IMR-90 (cell line): ENCODE results near the gene PIEZO2. TPM values are rescaled to one million over a fixed set of nuclear protein-coding genes. Genes with fewer than 3 reads are reported as not detected.

Source experiments
- ATAC-seq: fragments of 200-7000 bp; cut with Tn5 transposase; 2 replicates; pipeline ENCODE4 v1.9.1; 2020; ENCODE audit warnings: low read depth, mild to moderate bottlenecking, moderate library complexity
- BruUV-seq: library from RNA; stranded (reverse); fragments of 400-500 nt; replicated peaks from 2 replicates; lab custom pipeline; 2021; lab: Mats Ljungman, UMichigan
- CTCF ChIA-PET: fragments of 300-600 bp; formaldehyde crosslinking; extraction: SDS; loops from one replicate; lab custom pipeline; 2021; ENCODE audit warnings: antibody characterized with exemption; lab: Yijun Ruan, JAX
- POLR2A ChIA-PET: fragments of 300-600 bp; sonication (Branson Sonifier 250); formaldehyde crosslinking; loops from one replicate; lab custom pipeline; 2022; ENCODE audit warnings: antibody characterized with exemption; ENCODE audit not compliant: unreplicated experiment; lab: Charles Lee
- DNase-seq: peaks from one replicate; pipeline ENCODE4 v3.0.0; 2013
- H2AFZ ChIP-seq: replicated peaks from 2 replicates; pipeline ENCODE3; 2013; ENCODE audit warnings: low read length, mild to moderate bottlenecking; ENCODE audit not compliant: poor library complexity
- H2AK5ac ChIP-seq: 2 replicates; pipeline ENCODE4 v1.6.1; 2013; ENCODE audit warnings: low read depth, low read length, inconsistent platforms
- H2AK9ac ChIP-seq: replicated peaks from 2 replicates; pipeline ENCODE3; 2013; ENCODE audit warnings: mild to moderate bottlenecking, low read depth, low read length, moderate library complexity; ENCODE audit not compliant: poor library complexity
- H2BK120ac ChIP-seq: 2 replicates; pipeline ENCODE4 v1.6.1; 2013; ENCODE audit warnings: low read depth, low read length, inconsistent platforms
- H2BK15ac ChIP-seq: 3 replicates; pipeline ENCODE4 v1.6.1; 2013; ENCODE audit warnings: low read depth, low read length, inconsistent platforms
- H2BK20ac ChIP-seq: 2 replicates; pipeline ENCODE4 v1.6.1; 2013; ENCODE audit warnings: low read depth, mild to moderate bottlenecking, inconsistent platforms, low read length, moderate library complexity
- H2BK5ac ChIP-seq: 2 replicates; pipeline ENCODE4 v1.6.1; 2013; ENCODE audit warnings: mild to moderate bottlenecking, low read depth, low read length, inconsistent platforms; ENCODE audit not compliant: poor library complexity, severe bottlenecking
- H3K14ac ChIP-seq: replicated peaks from 2 replicates; pipeline ENCODE4 v1.6.1; 2013; ENCODE audit warnings: low read depth, low read length, inconsistent platforms
- H3K18ac ChIP-seq: 2 replicates; pipeline ENCODE4 v1.6.1; 2013; ENCODE audit warnings: low read depth, low read length, control low read depth
- H3K23ac ChIP-seq: 2 replicates; pipeline ENCODE4 v1.6.1; 2013; ENCODE audit warnings: low read depth, low read length, inconsistent platforms
- H3K27ac ChIP-seq: 2 replicates; pipeline ENCODE4 v1.5.1; 2013; ENCODE audit warnings: mild to moderate bottlenecking, control low read depth, low read length; ENCODE audit not compliant: insufficient read depth
- H3K27me3 ChIP-seq: 2 replicates; pipeline ENCODE4 v1.6.1; 2013; ENCODE audit warnings: low read length; ENCODE audit not compliant: control insufficient read depth, insufficient read depth
- H3K36me3 ChIP-seq: 2 replicates; pipeline ENCODE4 v1.6.1; 2013; ENCODE audit warnings: low read length, mixed read lengths; ENCODE audit not compliant: control insufficient read depth, insufficient read depth
- H3K4ac ChIP-seq: 2 replicates; pipeline ENCODE4 v1.6.1; 2013; ENCODE audit warnings: low read depth, low read length, inconsistent platforms
- H3K4me1 ChIP-seq: 2 replicates; pipeline ENCODE4 v1.6.1; 2013; ENCODE audit warnings: low read length, mixed read lengths; ENCODE audit not compliant: control insufficient read depth, insufficient read depth
- H3K4me2 ChIP-seq: 2 replicates; pipeline ENCODE4 v1.6.1; 2013; ENCODE audit warnings: low read depth, mild to moderate bottlenecking, control low read depth, low read length, moderate library complexity
- H3K4me3 ChIP-seq: 2 replicates; pipeline ENCODE4 v1.5.1; 2013; ENCODE audit warnings: low read depth, mild to moderate bottlenecking, control low read depth, low read length, moderate library complexity; ENCODE audit not compliant: insufficient read depth
- H3K56ac ChIP-seq: 2 replicates; pipeline ENCODE4 v1.6.1; 2013; ENCODE audit warnings: low read length, inconsistent platforms; ENCODE audit not compliant: insufficient read depth; ENCODE audit errors: extremely low read depth
- H3K79me1 ChIP-seq, 2 experiments: 2 replicates each; pipeline ENCODE4 v1.6.1; 2013; ENCODE audit warnings: low read length in 2 of 2, inconsistent platforms in 1 of 2, low read depth in 1 of 2
- H3K9ac ChIP-seq: 2 replicates; pipeline ENCODE4 v1.6.1; 2013; ENCODE audit warnings: low read depth, low read length, control low read depth
- H3K9me1 ChIP-seq: 2 replicates; pipeline ENCODE4 v1.6.1; 2013; ENCODE audit warnings: low read length, inconsistent platforms; ENCODE audit not compliant: insufficient read depth
- H3K9me3 ChIP-seq: 2 replicates; pipeline ENCODE4 v1.6.1; 2013; ENCODE audit warnings: low read length; ENCODE audit not compliant: control insufficient read depth, insufficient read depth
- H4K20me1 ChIP-seq: 2 replicates; pipeline ENCODE4 v1.6.1; 2013; ENCODE audit warnings: low read length, inconsistent platforms; ENCODE audit not compliant: insufficient read depth
- H4K5ac ChIP-seq: 2 replicates; pipeline ENCODE4 v1.6.1; 2013; ENCODE audit warnings: mild to moderate bottlenecking, low read depth, low read length, control low read depth
- H4K8ac ChIP-seq, 2 experiments: 2 replicates each; pipeline ENCODE4 v1.6.1; 2013; ENCODE audit warnings: low read depth in 2 of 2, low read length in 2 of 2, control low read depth in 1 of 2, inconsistent platforms in 1 of 2
- H4K91ac ChIP-seq: 2 replicates; pipeline ENCODE4 v1.6.1; 2013; ENCODE audit warnings: low read depth, low read length, inconsistent platforms; ENCODE audit not compliant: insufficient read depth
- BHLHE40 ChIP-seq: fragments of 150-350 bp; IDR thresholded peaks from 2 replicates; pipeline ENCODE4 v1.6.1; 2016; ENCODE audit warnings: mild to moderate bottlenecking, low read depth, low read length
- CHD1 ChIP-seq: IDR thresholded peaks from 2 replicates; pipeline ENCODE4 v1.6.1; 2012; ENCODE audit warnings: low read depth, low read length, improper control_type of control experiment
- FOS ChIP-seq: fragments of 150-350 bp; IDR thresholded peaks from 2 replicates; pipeline ENCODE4 v1.6.1; 2016; ENCODE audit warnings: low read depth, low read length
- MAFK ChIP-seq: IDR thresholded peaks from 2 replicates; pipeline ENCODE4 v1.6.1; 2012; ENCODE audit warnings: low read depth, low read length, improper control_type of control experiment
- MAZ ChIP-seq: IDR thresholded peaks from 2 replicates; pipeline ENCODE4 v1.6.1; 2012; ENCODE audit warnings: low read depth, mild to moderate bottlenecking, low read length, improper control_type of control experiment, moderate library complexity, borderline replicate concordance
- MXI1 ChIP-seq: IDR thresholded peaks from 2 replicates; pipeline ENCODE4 v1.6.1; 2012; ENCODE audit warnings: low read depth, mild to moderate bottlenecking, low read length, moderate library complexity, borderline replicate concordance
- POLR2A ChIP-seq: IDR thresholded peaks from 2 replicates; pipeline ENCODE4 v1.6.1; 2012; ENCODE audit warnings: mild to moderate bottlenecking, low read depth, low read length
- RAD21 ChIP-seq: IDR thresholded peaks from 2 replicates; pipeline ENCODE4 v1.6.1; 2012; ENCODE audit warnings: low read length, improper control_type of control experiment
- RCOR1 ChIP-seq: IDR thresholded peaks from 2 replicates; pipeline ENCODE4 v1.6.1; 2012; ENCODE audit warnings: mild to moderate bottlenecking, low read length, improper control_type of control experiment; ENCODE audit not compliant: insufficient replicate concordance
- SMC3 ChIP-seq: fragments of 150-350 bp; IDR thresholded peaks from 2 replicates; pipeline ENCODE4 v1.6.1; 2016; ENCODE audit warnings: low read depth, mild to moderate bottlenecking, antibody characterized with exemption, low read length, moderate library complexity
- WGBS, 2 experiments: methylation state at CpG; one replicate each; pipeline versions ENCODE4 v1.1.5 to v1.1.7; 2013; ENCODE audit warnings: missing lambda C conversion rate in 2 of 2; ENCODE audit not compliant: insufficient read length in 1 of 2; ENCODE audit errors: extremely low coverage in 2 of 2; 5-methylcytosine and 5-hydroxymethylcytosine counted together
- dilution Hi-C: fragments of 300-500 bp; cut with HindIII; formaldehyde crosslinking; loops from one replicate; pipeline ENCODE4 v1.14.3; 2018; ENCODE audit warnings: low sequenced_read_pairs; ENCODE audit not compliant: unreplicated experiment
- in situ Hi-C: fragments of 300-500 bp; cut with MboI; formaldehyde crosslinking; loops from 3 replicates; pipeline ENCODE4 v1.14.3; 2019; ENCODE audit warnings: low sequenced_read_pairs, inconsistent platforms, mixed read lengths
- intact Hi-C: fragments of 100-400 bp; cut with micrococcal nuclease; formaldehyde crosslinking; loops from 2 replicates; pipeline ENCODE4 v1.10.0; 2022
- polyA plus RNA-seq, 3 experiments: library from polyadenylated mRNA; depleted of rRNA; stranded (reverse); fragments of >200 nt; gene quantifications; 2 replicates each; pipeline ENCODE4 v1.2.3, GENCODE V29; 2012; ENCODE audit warnings: low replicate concordance in 1 of 3
- total RNA-seq: library from RNA; depleted of rRNA; stranded (reverse); fragments of >200 nt; gene quantifications from 2 replicates; pipeline ENCODE4 v1.2.3, GENCODE V29; 2012
- TF ChIP-seq, protein P1 (sequence below): fragments of 150-350 bp; IDR thresholded peaks from 2 replicates; pipeline ENCODE4 v1.6.1; 2017; ENCODE audit warnings: mild to moderate bottlenecking, antibody characterized with exemption, low read length, low read depth
- TF ChIP-seq, protein P2 (sequence below): conservative IDR thresholded peaks from 2 replicates; pipeline ENCODE4 v1.5.1; 2012; ENCODE audit warnings: mild to moderate bottlenecking, low read depth, low read length, improper control_type of control experiment
- TF ChIP-seq, protein P3 (sequence below): fragments of 150-350 bp; IDR thresholded peaks from 2 replicates; pipeline ENCODE4 v1.6.1; 2016; ENCODE audit warnings: low read depth, mild to moderate bottlenecking, low read length, moderate library complexity, borderline replicate concordance

Gene PIEZO2
- total and polyA plus RNA-seq, 2 of the 4 experiments (the other 2 are of a cell fraction), result 2.4 to 4.1 TPM

DNA sequence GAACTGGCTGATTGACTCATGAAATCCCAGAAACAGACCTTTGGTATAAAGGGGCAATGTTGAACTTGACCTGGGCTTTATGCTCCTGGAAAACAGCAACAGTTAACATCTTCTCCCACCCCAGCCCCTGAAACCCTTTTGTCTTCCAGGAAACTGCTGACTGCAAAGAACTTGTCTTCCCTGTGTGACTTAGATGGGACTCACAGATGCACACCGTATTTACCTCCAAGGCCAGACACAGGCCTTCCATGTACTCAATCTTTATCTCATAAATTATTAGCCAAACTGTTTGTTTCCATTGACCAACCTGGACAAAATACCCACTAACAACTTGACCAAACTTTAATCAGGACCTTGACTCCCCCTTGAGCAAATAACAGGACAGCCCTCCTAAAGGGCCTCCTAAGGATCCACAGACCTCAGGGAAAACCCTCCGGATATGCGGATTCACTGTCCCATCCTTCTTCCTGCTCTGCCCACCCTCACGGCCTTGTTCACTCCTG lies 36.3 kb downstream of the PIEZO2 start:
- Histone ChIP-seq H2BK5ac (no peak overlapping the region), H3K9me1 (peaks cover 15% of the 10 kb centered on the region; the same call in 1 of the 2 replicates), H2BK20ac (peak overlapping the region; percentile 60; the same call in 1 of the 2 replicates), H3K79me1 (0 out of 4 replicates have a peak, but pooled peaks cover 0 to 9% of the 10 kb centered on the region in 2 experiments), H3K27ac (no peak overlapping the region; the same call in 1 of the 2 replicates), H3K27me3 (peaks cover 2% of the 10 kb centered on the region; the same call in 1 of the 2 replicates), H3K56ac (no peak overlapping the region), H3K23ac (0 out of 2 replicates have a peak overlapping the region, but pooled peaks have one; percentile 11), H2AK9ac (no peak overlapping the region), H4K5ac (no peak overlapping the region), H2AK5ac (no peak overlapping the region), H3K4me1 (peaks cover 21% of the 10 kb centered on the region), H3K4me3 (no peak overlapping the region), H3K4me2 (no peak overlapping the region), H3K18ac (peak overlapping the region; percentile 34), H3K14ac (no peak overlapping the region), H2AFZ (no peak overlapping the region), H4K20me1 (no peaks in the 10 kb centered on the region; the same call in 1 of the 2 replicates), H3K36me3 (no peaks in the 10 kb centered on the region), H3K4ac (0 out of 2 replicates have a peak overlapping the region, but pooled peaks have one; percentile 11), H3K9ac (no peak overlapping the region), H2BK15ac (0 out of 3 replicates have a peak overlapping the region, but pooled peaks have one; percentile 24), H2BK120ac (peak overlapping the region; percentile 5; the same call in 1 of the 2 replicates), H4K8ac (peak overlapping the region in 1 of 2 experiments; percentile 2; a peak in 1 of 4 replicates), H3K9me3 (no peaks in the 10 kb centered on the region), H4K91ac (peak overlapping the region; percentile 9; the same call in 1 of the 2 replicates)
- DNase-seq (no peak), ATAC-seq (no peak)
- intact Hi-C loops, result no loop called here
- ChIA-PET POLR2A (no interaction called here), CTCF (no interaction called here)
- WGBS, 2 experiments, result 92% methylated on average over 2 of the region's 4 CpGs; no CpG with 5 or more reads in 1 of the 2 experiments
- no TSS peak for BruUV-seq
- in situ Hi-C loops, result no loop called here
- dilution Hi-C loops, result no loop called here
- TF ChIP-seq MAFK, result no peak
- TF ChIP-seq MAZ, result no peak
- TF ChIP-seq POLR2A, result no peak
- TF ChIP-seq CHD1, result no peak
- TF ChIP-seq, protein P1, sequence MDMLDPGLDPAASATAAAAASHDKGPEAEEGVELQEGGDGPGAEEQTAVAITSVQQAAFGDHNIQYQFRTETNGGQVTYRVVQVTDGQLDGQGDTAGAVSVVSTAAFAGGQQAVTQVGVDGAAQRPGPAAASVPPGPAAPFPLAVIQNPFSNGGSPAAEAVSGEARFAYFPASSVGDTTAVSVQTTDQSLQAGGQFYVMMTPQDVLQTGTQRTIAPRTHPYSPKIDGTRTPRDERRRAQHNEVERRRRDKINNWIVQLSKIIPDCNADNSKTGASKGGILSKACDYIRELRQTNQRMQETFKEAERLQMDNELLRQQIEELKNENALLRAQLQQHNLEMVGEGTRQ, result no peak
- TF ChIP-seq BHLHE40, result no peak
- TF ChIP-seq, protein P2, sequence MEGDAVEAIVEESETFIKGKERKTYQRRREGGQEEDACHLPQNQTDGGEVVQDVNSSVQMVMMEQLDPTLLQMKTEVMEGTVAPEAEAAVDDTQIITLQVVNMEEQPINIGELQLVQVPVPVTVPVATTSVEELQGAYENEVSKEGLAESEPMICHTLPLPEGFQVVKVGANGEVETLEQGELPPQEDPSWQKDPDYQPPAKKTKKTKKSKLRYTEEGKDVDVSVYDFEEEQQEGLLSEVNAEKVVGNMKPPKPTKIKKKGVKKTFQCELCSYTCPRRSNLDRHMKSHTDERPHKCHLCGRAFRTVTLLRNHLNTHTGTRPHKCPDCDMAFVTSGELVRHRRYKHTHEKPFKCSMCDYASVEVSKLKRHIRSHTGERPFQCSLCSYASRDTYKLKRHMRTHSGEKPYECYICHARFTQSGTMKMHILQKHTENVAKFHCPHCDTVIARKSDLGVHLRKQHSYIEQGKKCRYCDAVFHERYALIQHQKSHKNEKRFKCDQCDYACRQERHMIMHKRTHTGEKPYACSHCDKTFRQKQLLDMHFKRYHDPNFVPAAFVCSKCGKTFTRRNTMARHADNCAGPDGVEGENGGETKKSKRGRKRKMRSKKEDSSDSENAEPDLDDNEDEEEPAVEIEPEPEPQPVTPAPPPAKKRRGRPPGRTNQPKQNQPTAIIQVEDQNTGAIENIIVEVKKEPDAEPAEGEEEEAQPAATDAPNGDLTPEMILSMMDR, result no peak
- no peak for TF ChIP-seq RAD21
- TF ChIP-seq, protein P3, sequence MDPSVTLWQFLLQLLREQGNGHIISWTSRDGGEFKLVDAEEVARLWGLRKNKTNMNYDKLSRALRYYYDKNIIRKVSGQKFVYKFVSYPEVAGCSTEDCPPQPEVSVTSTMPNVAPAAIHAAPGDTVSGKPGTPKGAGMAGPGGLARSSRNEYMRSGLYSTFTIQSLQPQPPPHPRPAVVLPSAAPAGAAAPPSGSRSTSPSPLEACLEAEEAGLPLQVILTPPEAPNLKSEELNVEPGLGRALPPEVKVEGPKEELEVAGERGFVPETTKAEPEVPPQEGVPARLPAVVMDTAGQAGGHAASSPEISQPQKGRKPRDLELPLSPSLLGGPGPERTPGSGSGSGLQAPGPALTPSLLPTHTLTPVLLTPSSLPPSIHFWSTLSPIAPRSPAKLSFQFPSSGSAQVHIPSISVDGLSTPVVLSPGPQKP, result no peak
- no peak for TF ChIP-seq MXI1
- no peak for TF ChIP-seq SMC3
- TF ChIP-seq RCOR1, result no peak
- TF ChIP-seq FOS, result no peak
